HG03558 (cell line): ENCODE measurements around the gene OFD1.
A peak's percentile ranks its signal among the peaks of the same experiment; 100 is the strongest.
"Not testable (repeated sequence)": the region's sequence is repeated elsewhere in the genome, so short reads cannot be mapped to it uniquely, and the experiment has no call there.

Source experiments
- ATAC-seq: cut with Tn5 transposase; IDR thresholded peaks from one replicate; pipeline ENCODE4 v1.9.1; 2021; ENCODE audit warnings: moderate number of reproducible peaks; ENCODE audit not compliant: unreplicated experiment; ENCODE audit errors: extremely low read depth

Gene OFD1

GRCh38 chrX:13700380-13700779, 34.2 kb upstream of the OFD1 start:
- ATAC-seq: no peak

GRCh38 chrX:13702111-13702789, 32.3 kb upstream of the OFD1 start:
- ATAC-seq: no peak

- no peak for ATAC-seq
Measured at GRCh38 chrX:13703135-13703534, 31.4 kb upstream of the OFD1 start.

- ATAC-seq: no peak
Measured at GRCh38 chrX:13703589-13703988, 31.0 kb upstream of the OFD1 start.

GRCh38 chrX:13711141-13711540, 23.4 kb upstream of the OFD1 start:
- ATAC-seq: no peak

- ATAC-seq: no peak
Measured at GRCh38 chrX:13716455-13716854, 18.1 kb upstream of the OFD1 start.

- no peak for ATAC-seq
Measured at GRCh38 chrX:13716905-13717304, 17.6 kb upstream of the OFD1 start.

- ATAC-seq: no peak
Measured at GRCh38 chrX:13717700-13718472, 16.7 kb upstream of the OFD1 start.

- no peak for ATAC-seq
Measured at GRCh38 chrX:13719192-13719856, 15.2 kb upstream of the OFD1 start.

GRCh38 chrX:13721371-13721770, 13.2 kb upstream of the OFD1 start:
- no peak for ATAC-seq

- ATAC-seq: no peak
Measured at GRCh38 chrX:13721819-13722519, 12.6 kb upstream of the OFD1 start.

GRCh38 chrX:13724878-13725277, 9.7 kb upstream of the OFD1 start:
- not testable (repeated sequence) for ATAC-seq

- ATAC-seq: not testable (repeated sequence)
Measured at GRCh38 chrX:13726583-13726982, 8.0 kb upstream of the OFD1 start.

GRCh38 chrX:13730523-13730922, 4.0 kb upstream of the OFD1 start:
- not testable (repeated sequence) for ATAC-seq

- ATAC-seq: no peak
Measured at GRCh38 chrX:13732246-13733067, 2.1 kb upstream of the OFD1 start.

- no peak for ATAC-seq
Measured at GRCh38 chrX:13733506-13733905, 1.0 kb upstream of the OFD1 start.

- ATAC-seq: no peak
Measured at GRCh38 chrX:13741695-13742094, 7.1 kb downstream of the OFD1 start.

- ATAC-seq: peak; percentile 76
Measured at GRCh38 chrX:13742397-13743176, 8.0 kb downstream of the OFD1 start.

- ATAC-seq: no peak
Measured at GRCh38 chrX:13747836-13748235, 13.3 kb downstream of the OFD1 start.
